IPS-20b (cell line): ENCODE measurements around the gene SRSF12.
"Not testable (repeated sequence)": the region's sequence is repeated elsewhere in the genome, so short reads cannot be mapped to it uniquely, and the experiment has no call there.

Experiments
- H3K27ac ChIP-seq: one replicate; pipeline ENCODE4 v1.5.1; 2013; ENCODE audit warnings: low read length
- H3K27me3 ChIP-seq: 2 replicates; pipeline ENCODE4 v1.6.1; 2013; ENCODE audit warnings: mild to moderate bottlenecking, low read length, inconsistent platforms; ENCODE audit not compliant: insufficient read depth
- H3K36me3 ChIP-seq: 2 replicates; pipeline ENCODE4 v1.6.1; 2013; ENCODE audit warnings: low read depth, mild to moderate bottlenecking, inconsistent platforms, low read length, moderate library complexity; ENCODE audit not compliant: insufficient read depth
- H3K4me1 ChIP-seq: 2 replicates; pipeline ENCODE4 v1.6.1; 2013; ENCODE audit warnings: mild to moderate bottlenecking, control low read depth, inconsistent platforms, low read length, moderate library complexity; ENCODE audit not compliant: insufficient read depth
- H3K4me3 ChIP-seq: 2 replicates; pipeline ENCODE4 v1.5.1; 2013; ENCODE audit warnings: mild to moderate bottlenecking, low read length, inconsistent platforms
- H3K9ac ChIP-seq: 2 replicates; pipeline ENCODE4 v1.6.1; 2013; ENCODE audit warnings: low read depth, mild to moderate bottlenecking, inconsistent platforms, low read length, moderate library complexity
- H3K9me3 ChIP-seq: 2 replicates; pipeline ENCODE4 v1.6.1; 2013; ENCODE audit warnings: mild to moderate bottlenecking, low read depth, low read length, inconsistent platforms; ENCODE audit not compliant: insufficient read depth

The SRSF12 gene

DNA sequence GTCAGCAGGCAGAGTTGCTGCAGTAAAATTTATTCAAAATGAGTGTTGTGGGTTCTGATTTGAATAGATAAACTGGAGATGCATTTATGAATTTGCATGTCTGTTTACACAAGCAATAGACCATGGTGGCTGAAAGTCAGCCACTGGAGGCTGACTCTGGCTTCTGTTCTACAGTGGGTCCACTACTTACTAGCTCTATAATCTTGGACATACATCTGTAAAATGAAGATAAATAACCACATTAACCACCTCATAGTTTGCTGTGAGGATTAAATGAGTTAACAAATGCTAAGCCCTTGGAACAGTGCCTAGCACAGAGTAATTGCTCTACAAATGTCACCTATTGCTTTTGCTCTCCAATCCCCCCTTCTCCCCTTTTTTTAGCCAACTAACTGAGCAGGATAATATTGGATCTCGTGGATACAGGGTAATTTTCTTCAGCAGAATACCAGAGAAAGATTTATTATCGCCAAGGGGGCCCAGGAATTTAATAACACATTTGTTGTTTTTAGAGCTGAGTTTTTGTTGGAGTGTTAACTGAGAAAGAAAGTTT is 26.6 kb upstream of the SRSF12 start:
- Histone ChIP-seq H3K27me3 (peaks cover 65% of the 10 kb centered on the region), H3K4me3 (no peak overlapping the region), H3K4me1 (peaks cover 3% of the 10 kb centered on the region; the same call in 1 of the 2 replicates)

DNA sequence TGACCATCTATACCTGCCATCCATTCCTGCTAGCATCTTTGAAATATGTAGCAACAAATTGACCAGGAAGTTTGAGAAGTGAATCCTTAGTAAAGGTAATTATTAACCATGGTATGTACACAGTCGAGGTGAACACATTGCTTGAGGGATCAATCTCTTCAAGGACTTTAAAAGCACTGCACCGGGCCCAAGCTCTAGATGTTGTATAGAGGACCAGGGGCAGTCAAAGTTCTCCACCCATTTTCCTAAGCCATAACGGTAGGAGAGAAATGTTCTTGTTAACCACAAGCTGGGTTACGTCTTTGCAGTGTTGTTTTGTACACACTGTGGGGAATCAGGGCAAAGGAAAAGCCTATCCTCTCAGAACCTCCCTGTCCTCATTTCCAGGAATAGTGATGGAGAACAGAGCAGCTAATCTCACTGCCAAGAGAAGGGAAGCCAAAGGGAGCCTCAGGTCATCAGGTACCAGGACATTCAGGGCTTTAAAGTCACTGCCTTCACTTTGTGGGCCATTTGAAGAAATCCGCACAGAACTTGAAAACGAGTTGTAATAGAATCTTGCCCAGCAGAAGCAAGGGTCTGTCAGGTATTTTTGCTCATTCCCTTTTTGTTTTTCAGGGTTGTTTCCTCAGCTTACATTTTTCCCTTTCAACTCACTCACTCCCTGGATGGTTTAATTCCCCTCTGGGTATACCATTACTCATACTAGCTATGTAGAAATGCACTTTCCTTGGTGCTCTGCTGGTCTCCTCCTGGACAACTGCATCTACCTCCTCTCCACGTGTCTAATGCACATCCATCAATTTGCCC is 22.7 kb upstream of the SRSF12 start:
- H3K27ac ChIP-seq: no peak overlapping the region
- H3K4me1 ChIP-seq: peaks cover 2% of the 10 kb centered on the region; the same call in 1 of the 2 replicates
- no peaks in the 10 kb centered on the region for H3K36me3 ChIP-seq
- H3K9ac ChIP-seq: no peak overlapping the region
- H3K9me3 ChIP-seq: no peaks in the 10 kb centered on the region
- H3K27me3 ChIP-seq: peaks cover 60% of the 10 kb centered on the region
- H3K4me3 ChIP-seq: no peak overlapping the region

More for the DNA sequence above, 26.6 kb upstream of the SRSF12 start:
- no peak overlapping the region for H3K27ac ChIP-seq
- H3K36me3 ChIP-seq: no peaks in the 10 kb centered on the region
- H3K9me3 ChIP-seq: no peaks in the 10 kb centered on the region
- H3K9ac ChIP-seq: no peak overlapping the region

DNA sequence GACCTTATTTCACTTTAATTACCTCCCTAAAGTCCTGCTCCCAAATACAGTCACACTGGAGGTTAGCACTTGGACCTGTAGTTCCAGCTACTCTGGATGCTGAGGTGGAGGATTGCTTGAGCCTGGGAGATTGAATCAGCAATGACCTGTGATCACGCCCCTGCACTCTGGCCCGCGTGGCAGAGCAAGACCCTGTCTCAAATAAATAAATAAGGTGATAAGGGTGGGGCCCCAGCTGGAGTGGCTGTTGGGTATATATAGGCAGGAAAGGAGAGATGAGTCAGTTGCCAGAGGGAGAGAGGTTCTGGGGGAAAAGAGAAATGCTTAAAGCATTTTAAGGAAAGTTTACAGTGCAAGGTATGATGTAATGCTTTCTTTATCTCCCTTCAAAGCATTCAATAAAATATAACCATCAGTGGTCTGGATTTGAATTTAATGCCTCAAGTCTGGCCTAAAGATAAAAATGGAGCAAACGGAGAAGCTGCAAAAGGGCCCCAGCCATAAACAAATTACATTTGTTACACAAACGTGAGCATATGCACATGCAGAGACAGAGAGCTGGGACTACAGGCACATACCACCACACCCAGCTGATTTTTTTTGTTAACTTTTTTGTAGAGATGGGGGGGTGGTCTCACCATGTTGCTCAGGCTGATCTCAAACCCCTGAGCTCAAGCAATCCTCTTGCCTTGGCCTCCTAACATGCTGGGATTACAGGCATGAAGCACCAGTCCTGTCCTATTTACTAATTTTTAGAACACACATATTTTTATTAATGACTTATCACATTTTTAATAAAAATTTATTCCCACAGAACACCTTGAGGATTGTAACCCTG is 21.9 kb upstream of the SRSF12 start:
- Histone ChIP-seq H3K36me3 (no peaks in the 10 kb centered on the region), H3K4me3 (no peak overlapping the region), H3K4me1 (no peaks in the 10 kb centered on the region), H3K27me3 (peaks cover 60% of the 10 kb centered on the region), H3K9ac (no peak overlapping the region), H3K27ac (no peak overlapping the region), H3K9me3 (no peaks in the 10 kb centered on the region)

DNA sequence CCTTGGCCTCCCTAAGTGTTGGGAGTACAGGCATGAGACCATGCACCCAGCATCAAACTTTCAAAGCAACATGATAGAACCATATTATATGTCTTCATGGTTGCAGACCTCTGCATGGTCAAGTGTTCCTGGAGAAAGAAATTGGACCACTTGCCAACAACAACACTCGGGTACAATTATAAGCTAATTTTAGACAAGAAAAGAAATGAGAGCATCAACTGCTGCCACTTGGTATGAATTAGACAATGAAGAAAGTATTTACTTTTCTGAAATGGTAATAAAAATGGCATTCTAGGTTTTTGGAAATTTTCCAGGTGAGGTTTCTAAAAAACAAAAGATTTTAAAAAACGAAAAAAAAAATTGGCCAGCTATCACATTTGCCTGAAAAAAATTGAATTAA is 20.3 kb upstream of the SRSF12 start:
- Histone ChIP-seq H3K27ac (no peak overlapping the region), H3K9me3 (no peaks in the 10 kb centered on the region), H3K9ac (no peak overlapping the region), H3K4me3 (no peak overlapping the region), H3K36me3 (no peaks in the 10 kb centered on the region), H3K4me1 (peaks cover 4% of the 10 kb centered on the region; the same call in 1 of the 2 replicates), H3K27me3 (peaks cover 62% of the 10 kb centered on the region)

DNA sequence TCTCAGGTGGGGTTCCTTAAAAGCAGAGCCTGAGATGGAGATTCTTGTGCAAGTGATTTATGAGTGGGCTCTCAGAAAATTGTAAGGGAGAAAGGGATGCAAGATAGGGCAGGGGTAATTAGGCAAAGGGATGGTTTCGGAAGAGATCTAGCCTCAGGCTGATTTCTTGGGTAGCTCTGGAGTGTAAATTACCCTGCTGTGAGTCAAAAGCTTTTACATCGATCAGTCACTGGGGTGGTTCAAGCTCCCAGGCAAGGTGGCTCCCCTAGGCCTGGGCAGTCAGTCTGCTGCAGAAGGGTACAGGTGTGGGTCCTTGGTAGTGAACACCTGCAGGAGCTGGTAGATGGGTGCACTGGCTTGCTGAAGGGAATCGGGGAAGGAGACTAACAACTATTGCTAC is 16.9 kb upstream of the SRSF12 start:
- no peak overlapping the region for H3K27ac ChIP-seq
- H3K9ac ChIP-seq: no peak overlapping the region
- H3K4me3 ChIP-seq: no peak overlapping the region
- H3K27me3 ChIP-seq: peaks cover 71% of the 10 kb centered on the region
- H3K9me3 ChIP-seq: no peaks in the 10 kb centered on the region
- peaks cover 4% of the 10 kb centered on the region; the same call in 1 of the 2 replicates for H3K4me1 ChIP-seq
- no peaks in the 10 kb centered on the region for H3K36me3 ChIP-seq

DNA sequence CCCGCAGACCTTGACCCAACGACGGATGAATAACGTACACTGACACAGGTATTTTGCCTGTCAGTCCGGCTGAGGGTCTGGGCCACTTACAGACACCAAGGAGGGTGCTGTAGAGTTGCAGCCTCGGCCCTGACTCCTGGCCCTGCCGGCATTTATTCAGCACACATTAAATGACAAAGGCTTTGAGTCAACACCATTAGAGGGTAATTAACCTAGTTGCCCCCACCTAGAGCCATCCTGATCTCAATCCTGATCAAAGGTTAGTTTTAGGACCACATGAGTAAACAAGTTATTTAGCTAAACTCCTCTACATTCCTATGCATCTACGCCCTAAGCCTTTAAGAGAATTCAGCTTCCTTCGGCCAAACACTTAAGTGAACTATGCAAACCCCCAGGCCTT is 16.1 kb upstream of the SRSF12 start:
- peaks cover 4% of the 10 kb centered on the region; the same call in 1 of the 2 replicates for H3K4me1 ChIP-seq
- no peaks in the 10 kb centered on the region for H3K9me3 ChIP-seq
- H3K9ac ChIP-seq: no peak overlapping the region
- no peak overlapping the region for H3K27ac ChIP-seq
- H3K4me3 ChIP-seq: no peak overlapping the region
- H3K36me3 ChIP-seq: no peaks in the 10 kb centered on the region
- H3K27me3 ChIP-seq: peaks cover 67% of the 10 kb centered on the region

DNA sequence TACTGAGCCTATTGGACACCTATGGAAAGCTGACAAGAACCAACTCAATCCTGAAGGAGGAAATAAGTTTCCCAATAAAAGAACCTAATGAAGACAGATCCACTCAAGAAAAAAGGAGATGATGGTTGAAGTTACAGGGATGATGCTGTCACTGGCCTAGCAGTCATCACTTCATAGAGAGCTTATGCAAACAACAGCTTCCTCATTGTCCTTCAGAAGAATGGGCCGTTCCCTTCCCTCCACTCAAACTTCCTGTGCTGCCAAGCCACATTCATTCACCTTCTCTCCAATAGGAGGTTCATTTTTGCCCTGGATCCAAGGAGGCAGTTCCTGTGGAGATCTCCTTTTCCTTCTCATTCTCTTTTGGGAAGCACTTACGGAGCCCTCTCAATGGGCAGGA is 14.2 kb upstream of the SRSF12 start:
- Histone ChIP-seq H3K4me3 (no peak overlapping the region), H3K27me3 (peaks cover 61% of the 10 kb centered on the region), H3K27ac (no peak overlapping the region), H3K9ac (no peak overlapping the region), H3K36me3 (no peaks in the 10 kb centered on the region), H3K9me3 (no peaks in the 10 kb centered on the region), H3K4me1 (peaks cover 4% of the 10 kb centered on the region; the same call in 1 of the 2 replicates)

DNA sequence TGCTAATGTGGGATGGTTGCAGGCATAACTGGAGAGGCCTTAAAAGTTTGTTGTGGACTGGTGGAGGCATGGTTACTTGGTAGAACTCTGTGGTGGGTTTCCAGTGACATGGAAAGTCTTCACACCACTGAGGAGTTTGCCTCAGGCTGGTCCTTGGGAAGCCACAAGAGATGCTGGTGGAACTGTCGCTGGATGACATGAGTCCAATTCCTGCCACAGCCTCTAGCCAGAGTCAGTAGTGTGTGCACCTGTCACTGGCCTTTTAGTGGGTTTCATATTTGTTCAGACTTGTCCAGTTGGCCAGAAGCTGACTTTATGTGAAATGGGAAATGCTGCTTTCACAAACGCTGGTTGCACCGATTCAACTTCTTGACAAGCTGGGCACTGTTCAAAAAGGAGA is 13.7 kb upstream of the SRSF12 start:
- Histone ChIP-seq H3K9ac (no peak overlapping the region), H3K4me1 (peaks cover 4% of the 10 kb centered on the region; the same call in 1 of the 2 replicates), H3K9me3 (no peaks in the 10 kb centered on the region), H3K4me3 (no peak overlapping the region), H3K27me3 (peaks cover 56% of the 10 kb centered on the region), H3K27ac (no peak overlapping the region), H3K36me3 (no peaks in the 10 kb centered on the region)

DNA sequence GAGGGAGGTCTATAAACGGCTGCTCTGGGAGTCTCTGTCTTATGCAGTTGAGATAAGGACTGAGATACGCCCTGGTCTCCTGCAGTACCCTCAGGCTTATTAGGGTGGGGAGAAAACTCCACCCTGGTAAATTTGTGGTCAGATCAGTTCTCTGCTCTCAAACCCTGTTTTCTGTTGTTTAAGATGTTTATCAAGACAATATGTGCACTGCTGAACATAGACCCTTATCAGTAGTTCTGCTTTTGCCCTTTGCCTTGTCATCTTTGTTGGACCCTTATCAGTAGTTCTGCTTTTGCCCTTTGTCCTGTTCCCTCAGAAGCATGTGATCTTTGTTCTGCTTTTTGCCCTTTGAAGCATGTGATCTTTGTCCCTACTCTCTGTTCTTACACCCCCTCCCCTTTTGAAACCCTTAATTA is 10.4 kb upstream of the SRSF12 start:
- H3K9ac ChIP-seq, H3K4me1 ChIP-seq: not testable (repeated sequence)
- H3K27me3 ChIP-seq: peaks cover 24% of the 10 kb centered on the region

DNA sequence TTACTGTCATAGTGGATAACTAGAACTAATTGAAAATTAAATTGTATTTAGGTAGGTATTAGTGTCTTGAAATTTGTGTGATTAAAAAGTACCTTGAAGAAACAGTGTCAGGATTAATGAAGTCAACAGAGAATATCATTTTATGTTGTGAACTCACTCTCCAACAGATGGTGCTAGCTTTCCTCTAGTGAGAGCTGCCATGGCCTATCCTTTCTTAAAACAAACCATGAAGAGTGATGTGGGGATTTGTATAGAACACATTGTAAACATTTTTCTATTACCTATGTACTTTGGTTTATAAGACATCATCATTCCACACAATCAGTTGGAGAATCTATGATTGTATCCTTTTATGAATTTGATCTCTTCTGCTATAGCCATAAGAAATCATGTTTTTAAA is 4.8 kb upstream of the SRSF12 start:
- H3K4me1 ChIP-seq: no peaks in the 10 kb centered on the region
- H3K36me3 ChIP-seq: no peaks in the 10 kb centered on the region
- no peak overlapping the region for H3K4me3 ChIP-seq
- no peaks in the 10 kb centered on the region for H3K9me3 ChIP-seq
- H3K27me3 ChIP-seq: peaks cover 26% of the 10 kb centered on the region
- no peak overlapping the region for H3K9ac ChIP-seq
- H3K27ac ChIP-seq: no peak overlapping the region

More for the DNA sequence above, 10.4 kb upstream of the SRSF12 start:
- not testable (repeated sequence) for H3K9me3 ChIP-seq, H3K36me3 ChIP-seq, H3K4me3 ChIP-seq, H3K27ac ChIP-seq

DNA sequence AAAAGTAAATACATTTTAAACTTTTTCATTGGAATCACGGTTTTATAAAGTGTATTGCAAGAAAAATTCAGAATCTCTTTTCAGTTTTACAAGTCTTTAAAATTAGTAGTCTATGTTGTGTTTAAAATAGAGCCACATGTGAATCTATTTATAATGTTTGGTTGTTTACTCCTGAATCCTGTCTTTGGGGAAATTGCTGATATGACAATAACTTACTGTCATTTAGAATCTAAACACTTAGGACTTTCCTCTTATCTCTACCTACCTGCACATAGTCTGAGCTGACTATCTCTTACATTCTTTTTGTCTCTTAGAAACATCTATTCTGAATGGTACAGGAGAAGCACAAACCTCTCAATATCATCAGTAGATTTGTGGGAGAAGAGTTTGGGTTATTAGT is 4.1 kb upstream of the SRSF12 start:
- Histone ChIP-seq H3K9ac (no peak overlapping the region), H3K9me3 (no peaks in the 10 kb centered on the region), H3K4me3 (no peak overlapping the region), H3K27me3 (peaks cover 30% of the 10 kb centered on the region), H3K4me1 (peaks cover 1% of the 10 kb centered on the region; the same call in 1 of the 2 replicates), H3K27ac (no peak overlapping the region), H3K36me3 (no peaks in the 10 kb centered on the region)
